ENCODE data around the gene TAS2R41. TPM values are rescaled to one million over a fixed set of nuclear protein-coding genes. Genes with fewer than 3 reads are reported as not detected.

TAS2R41 gene
- total RNA-seq, 2 donors from 2014 or later, result 0.59 TPM; not detected in 1

DNA sequence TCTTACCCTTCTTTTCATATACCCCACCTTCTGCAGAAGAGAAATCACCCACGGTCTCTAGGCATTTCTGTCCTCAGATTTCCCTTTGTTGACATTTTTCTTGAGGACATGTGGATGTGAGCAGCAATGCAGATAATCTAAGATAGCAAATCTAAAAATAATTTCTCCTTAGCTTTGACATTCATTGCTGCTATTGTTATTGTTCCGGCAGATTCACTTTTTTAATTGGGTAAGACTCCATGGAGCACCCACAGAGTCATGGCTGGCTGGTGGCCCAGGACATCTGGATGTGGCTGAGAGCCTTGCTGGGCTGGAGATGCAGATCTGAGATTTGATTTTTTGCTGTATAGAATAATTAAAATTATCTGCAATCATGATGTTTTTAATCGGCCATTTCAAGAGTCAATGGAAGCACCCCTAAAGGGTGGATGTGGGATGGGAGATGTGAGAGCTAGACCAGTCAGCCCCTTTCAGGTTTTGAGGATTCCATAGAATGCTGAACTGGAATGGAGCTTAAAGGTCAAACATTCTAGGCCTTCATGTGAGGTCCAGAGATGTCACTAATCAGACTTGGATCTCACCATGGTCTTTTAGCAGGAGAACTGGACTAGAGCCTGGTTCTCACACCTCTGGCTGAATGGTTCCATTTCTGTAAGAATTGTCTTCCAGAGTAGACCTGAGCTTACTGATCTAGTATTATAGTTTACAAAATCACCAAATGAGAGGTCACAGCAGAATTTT is 37.5 kb downstream of the TAS2R41 start:
- H3K9me3 ChIP-seq (ENCODE audit: control insufficient read depth, low read length), result no peaks in the 10 kb centered on the region
- 91 to 95% methylated on average over 2 to 3 of the region's 3 CpGs for WGBS, 2 experiments (ENCODE audit: insufficient coverage in 1 of 2, insufficient read length in 1 of 2)
- H3K4me3 ChIP-seq (ENCODE audit: low read length), result no peak overlapping the region
- no peak for DNase-seq
- H3K27ac Mint-ChIP-seq, result no peak overlapping the region
- no peaks in the 10 kb centered on the region for H3K9me3 Mint-ChIP-seq
- H3K27me3 Mint-ChIP-seq (ENCODE audit: insufficient read depth), result peaks cover 72% of the 10 kb centered on the region
- H3K9ac ChIP-seq (ENCODE audit: extremely low read depth, low read length, poor library complexity, severe bottlenecking), result no peak overlapping the region
- peaks cover 7% of the 10 kb centered on the region for H3K4me1 Mint-ChIP-seq
- no peaks in the 10 kb centered on the region for H3K36me3 Mint-ChIP-seq (ENCODE audit: low read depth)
- TF ChIP-seq, protein P1, sequence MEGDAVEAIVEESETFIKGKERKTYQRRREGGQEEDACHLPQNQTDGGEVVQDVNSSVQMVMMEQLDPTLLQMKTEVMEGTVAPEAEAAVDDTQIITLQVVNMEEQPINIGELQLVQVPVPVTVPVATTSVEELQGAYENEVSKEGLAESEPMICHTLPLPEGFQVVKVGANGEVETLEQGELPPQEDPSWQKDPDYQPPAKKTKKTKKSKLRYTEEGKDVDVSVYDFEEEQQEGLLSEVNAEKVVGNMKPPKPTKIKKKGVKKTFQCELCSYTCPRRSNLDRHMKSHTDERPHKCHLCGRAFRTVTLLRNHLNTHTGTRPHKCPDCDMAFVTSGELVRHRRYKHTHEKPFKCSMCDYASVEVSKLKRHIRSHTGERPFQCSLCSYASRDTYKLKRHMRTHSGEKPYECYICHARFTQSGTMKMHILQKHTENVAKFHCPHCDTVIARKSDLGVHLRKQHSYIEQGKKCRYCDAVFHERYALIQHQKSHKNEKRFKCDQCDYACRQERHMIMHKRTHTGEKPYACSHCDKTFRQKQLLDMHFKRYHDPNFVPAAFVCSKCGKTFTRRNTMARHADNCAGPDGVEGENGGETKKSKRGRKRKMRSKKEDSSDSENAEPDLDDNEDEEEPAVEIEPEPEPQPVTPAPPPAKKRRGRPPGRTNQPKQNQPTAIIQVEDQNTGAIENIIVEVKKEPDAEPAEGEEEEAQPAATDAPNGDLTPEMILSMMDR (conservative IDR thresholded peaks at IDR 0.05), result no peak
- no peak overlapping the region for H3K4me3 Mint-ChIP-seq
- H3K36me3 ChIP-seq (ENCODE audit: control insufficient read depth, insufficient read depth, low read length), result no peaks in the 10 kb centered on the region
- no peaks in the 10 kb centered on the region for H3K4me1 ChIP-seq (ENCODE audit: control insufficient read depth, insufficient read depth, low read length)
- H3K27me3 ChIP-seq (ENCODE audit: control insufficient read depth, insufficient read depth, low read length, poor library complexity, severe bottlenecking), result peaks cover 99% of the 10 kb centered on the region
- no peak overlapping the region for H3K27ac ChIP-seq (ENCODE audit: low read depth, low read length)

DNA sequence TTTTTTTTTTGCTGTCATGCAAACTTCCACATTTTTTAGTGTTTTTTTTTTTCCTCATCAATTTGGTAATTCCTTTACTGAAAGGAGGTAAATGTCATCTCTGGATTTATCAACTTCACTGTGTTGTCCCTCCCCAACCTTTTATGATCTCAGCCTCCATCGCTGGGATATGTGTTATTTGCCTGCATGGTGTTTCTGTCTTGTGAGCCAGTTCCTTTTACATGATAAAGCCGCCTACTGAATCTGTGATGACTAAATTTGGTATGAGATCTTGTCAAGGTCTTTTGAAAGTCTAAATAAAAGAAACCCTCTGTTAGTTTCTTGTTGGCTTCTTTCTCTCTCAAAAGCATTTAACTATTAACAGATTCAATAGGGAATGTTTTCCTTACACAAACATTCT is 39.3 kb downstream of the TAS2R41 start:
- TF ChIP-seq, protein P1 (conservative IDR thresholded peaks at IDR 0.05), result no peak
- Mint-ChIP-seq H3K36me3 (ENCODE audit: low read depth) (no peaks in the 10 kb centered on the region), H3K27ac (no peak overlapping the region)

DNA sequence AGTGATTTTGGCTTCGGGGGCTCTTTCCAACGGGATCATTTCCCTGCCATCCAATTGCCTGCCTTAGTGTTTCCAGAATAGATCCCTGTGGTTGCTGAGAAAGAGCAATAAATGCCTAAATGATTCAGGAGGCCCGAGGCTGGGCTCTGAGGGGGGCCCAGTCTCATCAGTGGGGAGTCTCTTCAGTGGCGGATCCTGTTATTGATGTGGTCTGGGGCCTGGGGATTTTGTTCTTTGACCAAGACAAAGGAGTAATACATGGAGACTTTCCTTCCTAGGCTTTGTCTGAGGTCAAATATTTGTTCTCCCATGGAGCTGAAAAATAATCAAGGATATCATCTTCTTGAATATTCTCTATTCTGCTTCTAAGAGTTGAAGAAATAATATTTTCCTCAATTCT is 40.8 kb downstream of the TAS2R41 start:
- H3K4me3 ChIP-seq (ENCODE audit: low read length), result no peak overlapping the region
- WGBS, 2 experiments (ENCODE audit: insufficient coverage in 1 of 2, insufficient read length in 1 of 2), result 20 to 56% methylated on average over 1 to 4 of the region's 4 CpGs
- TF ChIP-seq, protein P1 (conservative IDR thresholded peaks at IDR 0.05), result no peak
- H3K27me3 ChIP-seq (ENCODE audit: control insufficient read depth, insufficient read depth, low read length, poor library complexity, severe bottlenecking), result peaks cover 70% of the 10 kb centered on the region
- no peaks in the 10 kb centered on the region for H3K36me3 Mint-ChIP-seq (ENCODE audit: low read depth)
- no peaks in the 10 kb centered on the region for H3K4me1 ChIP-seq (ENCODE audit: control insufficient read depth, insufficient read depth, low read length)
- no peaks in the 10 kb centered on the region for H3K9me3 Mint-ChIP-seq
- no peak overlapping the region for H3K4me3 Mint-ChIP-seq
- peak; percentile 51 for DNase-seq
- no peak overlapping the region for H3K9ac ChIP-seq (ENCODE audit: extremely low read depth, low read length, poor library complexity, severe bottlenecking)
- H3K27ac ChIP-seq (ENCODE audit: low read depth, low read length), result peak overlapping the region; percentile 53
- H3K27ac Mint-ChIP-seq, result no peak overlapping the region
- no peaks in the 10 kb centered on the region for H3K36me3 ChIP-seq (ENCODE audit: control insufficient read depth, insufficient read depth, low read length)
- peaks cover 7% of the 10 kb centered on the region for H3K4me1 Mint-ChIP-seq
- peaks cover 46% of the 10 kb centered on the region for H3K27me3 Mint-ChIP-seq (ENCODE audit: insufficient read depth)
- no peaks in the 10 kb centered on the region for H3K9me3 ChIP-seq (ENCODE audit: control insufficient read depth, low read length)

More for the DNA sequence above, 39.3 kb downstream of the TAS2R41 start:
- Mint-ChIP-seq H3K4me1 (peaks cover 7% of the 10 kb centered on the region), H3K4me3 (no peak overlapping the region), H3K27me3 (ENCODE audit: insufficient read depth) (peaks cover 61% of the 10 kb centered on the region), H3K9me3 (no peaks in the 10 kb centered on the region)
- Histone ChIP-seq H3K27me3 (ENCODE audit: control insufficient read depth, insufficient read depth, low read length, poor library complexity, severe bottlenecking) (peaks cover 85% of the 10 kb centered on the region), H3K4me1 (ENCODE audit: control insufficient read depth, insufficient read depth, low read length) (no peaks in the 10 kb centered on the region), H3K27ac (ENCODE audit: low read depth, low read length) (no peak overlapping the region), H3K36me3 (ENCODE audit: control insufficient read depth, insufficient read depth, low read length) (no peaks in the 10 kb centered on the region), H3K4me3 (ENCODE audit: low read length) (no peak overlapping the region), H3K9ac (ENCODE audit: extremely low read depth, low read length, poor library complexity, severe bottlenecking) (no peak overlapping the region), H3K9me3 (ENCODE audit: control insufficient read depth, low read length) (no peaks in the 10 kb centered on the region)
- DNase-seq, result peak; percentile 17
- WGBS, 2 experiments (ENCODE audit: insufficient coverage in 1 of 2, insufficient read length in 1 of 2), result 73% methylated on average over 2 of the region's 2 CpGs; no CpG with 5 or more reads in 1 of the 2 experiments

All from endodermal cell (in vitro differentiated cells).